ENCODE results near the gene PPP1R3E. TPM values are rescaled to one million over a fixed set of nuclear protein-coding genes. Genes with fewer than 3 reads are reported as not detected.
A peak's percentile ranks its signal among the peaks of the same experiment; 100 is the strongest.

PPP1R3E gene
- total and polyA plus RNA-seq, 2 of the 13 experiments (the other 11 are each of a cell fraction or from before 2014, with no cell fraction given), result 16.5 to 26.5 TPM

DNA sequence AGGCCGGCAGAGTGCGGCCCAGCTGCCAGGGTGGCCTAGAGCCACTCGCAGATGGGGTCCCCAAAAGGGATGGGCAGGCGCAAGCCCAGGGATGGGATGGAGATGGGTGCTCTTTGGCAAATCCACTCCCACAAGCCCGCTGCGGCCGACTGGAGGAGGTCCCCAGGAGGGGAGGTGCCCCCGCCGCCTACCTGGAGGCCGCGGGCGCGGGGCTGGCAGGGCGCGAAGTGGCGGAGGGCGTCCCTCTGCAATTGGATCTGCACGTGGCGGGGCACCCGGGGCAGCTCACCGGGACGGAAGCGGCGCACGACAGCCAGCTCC, 730 bp downstream of the PPP1R3E start (continued):
- TF ChIP-seq ZNF770 (CRISPR knock-in tag; IDR thresholded peaks at IDR 0.05), result no peak
- no peak; the same call in none of the 2 replicates for TF ChIP-seq CENPT (CRISPR knock-in tag; IDR thresholded peaks at IDR 0.05; ENCODE audit: low read depth)
- TF ChIP-seq ETV5 (CRISPR knock-in tag; IDR thresholded peaks at IDR 0.05; ENCODE audit: borderline replicate concordance), result peak; percentile 69; the same call in 1 of the 2 replicates
- TF ChIP-seq ZNF607 (CRISPR knock-in tag; IDR thresholded peaks at IDR 0.05; ENCODE audit: borderline replicate concordance), result no peak
- peak; percentile 50; the same call in 1 of the 2 replicates for TF ChIP-seq PATZ1 (CRISPR knock-in tag; IDR thresholded peaks at IDR 0.05)
- peak; percentile 82; the same call in 1 of the 2 replicates for TF ChIP-seq DMAP1 (CRISPR knock-in tag; IDR thresholded peaks at IDR 0.05)
- no peak for TF ChIP-seq POLR2AphosphoS2 (IDR thresholded peaks at IDR 0.05; ENCODE audit: low read depth, low read length)
- TF ChIP-seq ZNF7 (CRISPR knock-in tag; IDR thresholded peaks at IDR 0.05), result peak; percentile 4
- TF ChIP-seq ZNF432 (CRISPR knock-in tag; IDR thresholded peaks at IDR 0.05; ENCODE audit: borderline replicate concordance), result no peak
- peak; percentile 55 for TF ChIP-seq ZNF143 (CRISPR knock-in tag; IDR thresholded peaks at IDR 0.05)
- TF ChIP-seq SETDB1 (CRISPR knock-in tag; IDR thresholded peaks at IDR 0.05; ENCODE audit: borderline replicate concordance), result no peak
- TF ChIP-seq, protein P1, sequence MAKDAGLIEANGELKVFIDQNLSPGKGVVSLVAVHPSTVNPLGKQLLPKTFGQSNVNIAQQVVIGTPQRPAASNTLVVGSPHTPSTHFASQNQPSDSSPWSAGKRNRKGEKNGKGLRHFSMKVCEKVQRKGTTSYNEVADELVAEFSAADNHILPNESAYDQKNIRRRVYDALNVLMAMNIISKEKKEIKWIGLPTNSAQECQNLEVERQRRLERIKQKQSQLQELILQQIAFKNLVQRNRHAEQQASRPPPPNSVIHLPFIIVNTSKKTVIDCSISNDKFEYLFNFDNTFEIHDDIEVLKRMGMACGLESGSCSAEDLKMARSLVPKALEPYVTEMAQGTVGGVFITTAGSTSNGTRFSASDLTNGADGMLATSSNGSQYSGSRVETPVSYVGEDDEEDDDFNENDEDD (CRISPR knock-in tag; IDR thresholded peaks at IDR 0.05; ENCODE audit: borderline replicate concordance), result 0 out of 2 replicates have a peak, but pooled peaks have one; percentile 87
- TF ChIP-seq ZNF260 (CRISPR knock-in tag; IDR thresholded peaks at IDR 0.05; ENCODE audit: borderline replicate concordance, low read depth), result no peak
- no peak; the same call in 1 of the 2 replicates for TF ChIP-seq SIN3B (IDR thresholded peaks at IDR 0.05; ENCODE audit: low read length)
- TF ChIP-seq NR2F6 (IDR thresholded peaks at IDR 0.05), result no peak
- peak; percentile 70 for TF ChIP-seq NR2F6 (CRISPR knock-in tag; IDR thresholded peaks at IDR 0.05)
- TF ChIP-seq ZNF703 (CRISPR knock-in tag; IDR thresholded peaks at IDR 0.05; ENCODE audit: borderline replicate concordance), result no peak
- no peak for TF ChIP-seq ZNF121 (CRISPR knock-in tag; IDR thresholded peaks at IDR 0.05)
- TF ChIP-seq MEIS2 (CRISPR knock-in tag; IDR thresholded peaks at IDR 0.05), result peak; percentile 25; the same call in 1 of the 2 replicates
- TF ChIP-seq ZNF510 (CRISPR knock-in tag; IDR thresholded peaks at IDR 0.05; ENCODE audit: low read depth), result 0 out of 2 replicates have a peak, but pooled peaks have one; percentile 60
- TF ChIP-seq, protein P2, sequence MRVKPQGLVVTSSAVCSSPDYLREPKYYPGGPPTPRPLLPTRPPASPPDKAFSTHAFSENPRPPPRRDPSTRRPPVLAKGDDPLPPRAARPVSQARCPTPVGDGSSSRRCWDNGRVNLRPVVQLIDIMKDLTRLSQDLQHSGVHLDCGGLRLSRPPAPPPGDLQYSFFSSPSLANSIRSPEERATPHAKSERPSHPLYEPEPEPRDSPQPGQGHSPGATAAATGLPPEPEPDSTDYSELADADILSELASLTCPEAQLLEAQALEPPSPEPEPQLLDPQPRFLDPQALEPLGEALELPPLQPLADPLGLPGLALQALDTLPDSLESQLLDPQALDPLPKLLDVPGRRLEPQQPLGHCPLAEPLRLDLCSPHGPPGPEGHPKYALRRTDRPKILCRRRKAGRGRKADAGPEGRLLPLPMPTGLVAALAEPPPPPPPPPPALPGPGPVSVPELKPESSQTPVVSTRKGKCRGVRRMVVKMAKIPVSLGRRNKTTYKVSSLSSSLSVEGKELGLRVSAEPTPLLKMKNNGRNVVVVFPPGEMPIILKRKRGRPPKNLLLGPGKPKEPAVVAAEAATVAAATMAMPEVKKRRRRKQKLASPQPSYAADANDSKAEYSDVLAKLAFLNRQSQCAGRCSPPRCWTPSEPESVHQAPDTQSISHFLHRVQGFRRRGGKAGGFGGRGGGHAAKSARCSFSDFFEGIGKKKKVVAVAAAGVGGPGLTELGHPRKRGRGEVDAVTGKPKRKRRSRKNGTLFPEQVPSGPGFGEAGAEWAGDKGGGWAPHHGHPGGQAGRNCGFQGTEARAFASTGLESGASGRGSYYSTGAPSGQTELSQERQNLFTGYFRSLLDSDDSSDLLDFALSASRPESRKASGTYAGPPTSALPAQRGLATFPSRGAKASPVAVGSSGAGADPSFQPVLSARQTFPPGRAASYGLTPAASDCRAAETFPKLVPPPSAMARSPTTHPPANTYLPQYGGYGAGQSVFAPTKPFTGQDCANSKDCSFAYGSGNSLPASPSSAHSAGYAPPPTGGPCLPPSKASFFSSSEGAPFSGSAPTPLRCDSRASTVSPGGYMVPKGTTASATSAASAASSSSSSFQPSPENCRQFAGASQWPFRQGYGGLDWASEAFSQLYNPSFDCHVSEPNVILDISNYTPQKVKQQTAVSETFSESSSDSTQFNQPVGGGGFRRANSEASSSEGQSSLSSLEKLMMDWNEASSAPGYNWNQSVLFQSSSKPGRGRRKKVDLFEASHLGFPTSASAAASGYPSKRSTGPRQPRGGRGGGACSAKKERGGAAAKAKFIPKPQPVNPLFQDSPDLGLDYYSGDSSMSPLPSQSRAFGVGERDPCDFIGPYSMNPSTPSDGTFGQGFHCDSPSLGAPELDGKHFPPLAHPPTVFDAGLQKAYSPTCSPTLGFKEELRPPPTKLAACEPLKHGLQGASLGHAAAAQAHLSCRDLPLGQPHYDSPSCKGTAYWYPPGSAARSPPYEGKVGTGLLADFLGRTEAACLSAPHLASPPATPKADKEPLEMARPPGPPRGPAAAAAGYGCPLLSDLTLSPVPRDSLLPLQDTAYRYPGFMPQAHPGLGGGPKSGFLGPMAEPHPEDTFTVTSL (CRISPR knock-in tag; IDR thresholded peaks at IDR 0.05; ENCODE audit: borderline replicate concordance), result no peak
